Germinal center (tissue), 1 donor: ENCODE measurements around the gene GFPT1.
A peak's percentile ranks its signal among the peaks of the same experiment; 100 is the strongest.

Source experiments
- DNase-seq: peaks from one replicate; pipeline ENCODE4 v3.0.0; 2012; ENCODE audit warnings: mixed read lengths, low spot score

The GFPT1 gene

DNA sequence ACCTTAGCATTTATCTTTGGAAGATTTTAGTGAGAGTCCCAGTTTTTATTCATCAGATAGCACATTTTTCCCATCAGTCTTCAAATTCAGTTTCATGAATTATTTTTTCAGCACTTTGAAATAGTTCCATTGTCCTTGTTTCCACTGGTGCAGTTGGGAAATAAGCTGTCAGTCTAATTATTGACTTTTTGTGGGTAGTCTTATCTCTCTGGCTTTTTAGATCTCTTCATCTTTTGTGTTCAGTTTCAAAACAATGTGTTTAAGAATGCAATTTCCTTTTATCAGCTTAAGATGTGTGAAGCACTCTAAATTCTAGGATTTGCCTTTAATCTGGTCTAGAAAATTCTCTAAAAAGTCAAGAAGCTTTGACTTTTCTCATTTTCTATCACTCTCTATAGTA lies 70.5 kb downstream of the GFPT1 start:
- DNase-seq = no peak

DNA sequence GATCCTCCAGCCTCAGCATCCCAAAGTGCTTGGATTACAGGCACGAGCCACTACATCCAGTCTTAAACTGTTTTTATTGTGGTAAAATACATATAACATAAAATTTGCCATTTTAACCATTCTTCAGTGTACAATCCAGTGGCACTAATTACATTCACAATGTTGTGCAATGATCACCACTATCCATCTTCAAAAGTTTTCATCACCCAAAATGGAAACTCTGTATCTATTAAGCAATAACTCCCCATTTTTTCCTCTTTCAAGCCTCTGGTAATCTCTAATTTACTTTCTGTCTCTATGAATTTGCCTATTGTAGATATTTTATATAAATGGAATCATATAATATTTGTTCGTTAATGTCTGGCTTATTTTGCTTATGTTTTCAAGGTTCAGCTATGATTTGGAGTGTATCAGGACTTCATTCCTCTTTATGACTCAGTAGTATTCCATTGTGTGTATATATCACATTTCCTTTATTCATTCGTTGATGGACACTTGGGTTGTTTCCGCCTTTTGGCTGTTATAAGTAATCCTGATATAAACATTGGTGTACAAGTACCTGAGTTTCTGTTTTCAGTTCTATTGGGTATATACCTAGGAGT lies 71.8 kb downstream of the GFPT1 start:
- no peak for DNase-seq

DNA sequence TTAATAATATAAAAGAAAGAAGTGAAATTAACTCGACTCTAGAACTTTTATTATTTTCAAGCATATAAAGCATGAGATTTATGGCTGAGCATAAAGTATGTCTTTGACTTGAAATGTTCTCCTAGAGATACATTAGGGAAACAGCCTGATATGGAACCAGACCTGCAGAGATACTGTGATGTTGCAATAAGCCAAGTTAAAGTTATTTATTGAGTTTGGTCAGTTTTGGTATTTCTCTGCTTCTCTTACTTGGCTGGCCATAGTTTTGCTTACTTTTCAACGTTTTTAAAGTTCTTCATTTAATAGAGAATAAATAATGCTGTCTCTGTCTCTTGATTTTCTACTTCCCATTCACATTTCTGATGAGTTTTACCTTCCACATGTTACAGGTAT lies 76.0 kb downstream of the GFPT1 start:
- no peak for DNase-seq

DNA sequence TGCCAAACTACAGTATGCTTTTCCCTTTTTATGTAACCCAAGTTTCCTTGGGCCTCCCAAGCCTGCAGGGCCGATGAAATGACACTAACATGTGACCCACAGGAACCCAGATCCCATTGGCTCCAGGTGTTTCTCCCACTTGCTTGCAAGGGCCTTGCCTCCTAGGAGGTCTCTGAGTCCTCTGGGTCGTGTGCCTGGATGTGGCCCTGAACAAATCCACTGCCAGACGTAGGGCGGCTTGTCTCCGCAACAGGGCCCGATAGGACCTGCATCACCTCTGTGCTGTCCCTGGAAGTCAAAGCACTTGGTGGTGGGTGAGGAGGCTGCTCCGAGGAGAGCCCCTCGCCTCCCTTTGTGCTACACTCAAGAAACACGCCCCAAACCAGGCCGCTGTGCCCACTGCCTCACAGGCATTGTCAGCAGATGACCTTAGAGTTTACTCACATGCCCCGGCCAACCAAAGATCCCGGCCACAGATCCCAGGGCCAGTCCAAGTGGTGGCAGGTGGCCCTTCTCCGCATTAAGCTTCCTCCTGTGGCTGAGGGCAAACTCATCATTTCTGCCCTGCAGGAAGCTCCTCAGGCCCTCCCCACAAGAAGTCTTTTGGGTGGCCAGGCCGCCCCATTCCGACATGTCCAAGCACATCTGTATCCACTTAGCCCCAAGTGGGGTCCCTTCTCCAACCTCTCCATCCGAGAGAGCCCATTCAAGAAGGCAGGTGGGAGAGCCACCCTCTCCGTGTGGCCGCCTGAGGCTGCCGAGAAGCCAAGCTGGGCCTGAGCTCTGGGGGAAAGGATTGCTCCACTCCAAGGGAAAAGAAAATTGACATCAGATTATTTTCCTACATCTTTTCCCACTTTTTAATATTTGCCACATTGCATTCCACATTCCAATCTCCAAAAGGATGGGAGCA lies 76.7 kb downstream of the GFPT1 start:
- DNase-seq = no peak

DNA sequence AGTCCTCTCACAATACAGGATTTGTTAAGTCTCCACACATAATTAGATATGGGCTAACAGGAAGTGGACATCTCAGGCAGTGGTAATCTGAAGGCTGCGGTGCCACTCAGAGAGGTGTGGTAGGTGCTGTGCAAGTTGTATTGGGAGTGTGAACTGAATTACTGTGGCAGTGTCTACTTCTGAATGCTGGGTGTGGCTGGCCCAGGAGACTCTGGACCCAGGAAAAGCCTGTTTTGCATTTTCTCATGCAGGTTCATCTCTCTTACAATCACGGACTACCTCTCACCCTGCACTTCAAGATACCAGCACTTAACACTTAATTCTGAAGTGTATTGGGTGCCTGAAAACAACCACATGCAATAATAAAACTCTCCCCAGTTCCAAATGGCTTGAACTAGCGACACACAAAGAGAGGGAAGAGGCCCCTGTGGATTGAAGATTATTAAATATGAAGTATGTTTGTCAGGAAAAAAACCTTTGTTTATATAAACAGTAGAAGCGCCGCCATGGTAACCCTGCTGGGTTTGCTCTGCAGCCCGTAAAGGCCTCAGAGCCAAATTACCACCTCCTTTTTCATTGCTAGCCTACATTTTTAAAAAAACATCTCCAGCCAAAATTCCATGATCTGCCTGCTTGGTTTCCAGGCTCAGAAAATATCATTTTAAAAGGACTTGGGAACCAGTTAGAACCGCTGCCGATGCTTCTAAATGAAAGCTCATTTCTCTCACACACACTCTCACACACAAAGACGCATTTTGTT lies 77.5 kb downstream of the GFPT1 start:
- no peak for DNase-seq

DNA sequence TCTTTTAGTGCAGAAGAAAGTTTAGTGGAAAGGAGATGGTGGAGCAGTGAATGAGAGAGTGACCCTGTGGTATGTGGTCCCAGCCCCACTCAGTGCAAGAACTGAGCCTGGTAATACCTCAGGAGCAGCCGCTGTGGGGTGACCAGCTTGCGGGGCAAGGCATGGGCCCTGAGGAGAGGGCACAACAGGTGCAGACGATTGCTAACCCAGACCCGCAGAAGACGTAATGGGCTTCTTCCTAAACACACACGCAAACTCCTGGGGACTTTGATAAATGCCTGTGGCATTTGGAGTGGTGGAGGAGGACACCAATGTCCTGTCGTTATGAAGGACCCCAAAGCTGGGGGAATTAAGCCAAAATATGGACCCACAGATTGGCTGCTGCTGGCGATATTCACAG lies 78.7 kb downstream of the GFPT1 start:
- no peak for DNase-seq

DNA sequence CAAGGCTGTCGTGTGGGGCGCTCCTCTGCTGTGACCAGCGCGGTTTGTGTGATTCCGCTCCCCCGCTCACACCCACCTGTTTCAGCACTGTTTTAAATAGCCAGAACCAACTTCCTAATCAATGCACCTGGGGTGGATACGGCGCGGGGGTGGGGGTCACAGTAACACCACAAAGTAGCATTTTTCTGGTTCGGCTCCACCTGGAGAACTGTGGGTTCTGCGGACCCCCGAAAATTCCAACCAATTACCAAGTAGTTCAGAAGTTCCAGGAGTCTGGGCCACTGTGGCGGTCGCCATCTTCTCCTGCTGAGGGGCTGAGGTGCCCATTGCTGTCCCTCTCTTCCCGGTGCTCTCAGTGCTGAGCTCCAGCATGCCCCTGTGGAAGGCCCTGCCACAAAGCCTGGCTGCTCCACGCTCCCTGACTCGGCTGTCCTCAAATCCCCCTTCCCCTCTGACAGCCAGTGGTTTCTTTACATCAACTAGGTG lies 79.4 kb downstream of the GFPT1 start:
- DNase-seq = no peak

DNA sequence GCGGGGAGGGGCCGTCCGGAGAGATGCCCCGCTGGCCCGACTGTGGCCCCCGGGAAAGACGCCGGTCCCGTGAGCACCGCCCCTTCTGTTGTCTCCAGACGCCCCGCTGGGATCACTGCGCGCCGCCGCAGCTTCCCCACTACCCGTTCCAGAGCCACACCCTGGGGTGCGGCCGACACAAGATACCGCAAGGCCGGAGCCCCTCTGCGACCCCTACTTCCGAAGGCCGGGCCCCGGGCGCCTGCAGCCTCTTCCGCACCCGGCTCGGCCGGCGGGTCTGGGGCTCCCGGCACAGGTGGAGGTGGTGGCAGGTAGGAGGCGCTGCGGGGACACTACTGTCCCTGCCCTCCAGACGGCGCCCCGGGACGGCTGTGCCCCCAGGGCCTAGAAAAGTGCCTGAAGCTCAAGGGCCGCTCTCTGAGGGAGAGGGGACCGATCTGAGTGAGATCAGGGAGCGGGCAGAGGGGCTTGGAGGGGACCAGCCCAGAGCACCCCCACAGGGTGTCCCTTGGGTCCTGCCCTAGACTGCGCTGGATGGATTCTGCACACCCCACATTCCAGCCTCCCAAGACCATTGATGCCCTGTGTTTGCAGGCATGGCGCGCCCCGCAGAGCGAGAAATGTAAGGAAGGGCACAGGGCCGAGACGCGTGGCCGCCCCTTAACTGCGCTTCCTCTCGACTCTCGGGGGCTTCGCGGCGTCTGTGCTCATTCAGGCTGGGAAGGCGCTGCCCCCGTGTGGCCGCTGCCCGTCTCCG lies 80.0 kb downstream of the GFPT1 start:
- peak; percentile 86 for DNase-seq

DNA sequence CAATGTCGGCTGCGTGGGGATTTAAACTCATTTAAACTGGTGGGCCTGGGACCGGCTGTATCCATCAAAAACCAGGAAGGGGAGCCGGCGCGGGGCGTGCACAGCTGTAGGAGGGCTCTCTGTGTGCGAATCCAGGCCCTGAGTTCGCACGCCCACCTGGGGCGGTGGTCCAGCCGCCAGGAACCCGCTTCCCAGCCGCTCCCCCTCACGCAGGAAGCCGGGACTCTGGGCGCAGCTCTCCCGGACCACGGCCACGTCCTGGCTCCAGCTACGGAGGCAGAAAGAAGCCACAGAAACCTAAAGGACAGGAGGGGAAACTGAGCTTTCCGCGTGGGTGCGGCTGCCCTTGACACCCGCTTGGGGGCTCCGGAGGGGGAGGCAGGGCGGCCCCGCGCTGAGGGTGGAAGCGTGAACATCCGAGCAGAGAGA lies 80.6 kb downstream of the GFPT1 start:
- no peak for DNase-seq

DNA sequence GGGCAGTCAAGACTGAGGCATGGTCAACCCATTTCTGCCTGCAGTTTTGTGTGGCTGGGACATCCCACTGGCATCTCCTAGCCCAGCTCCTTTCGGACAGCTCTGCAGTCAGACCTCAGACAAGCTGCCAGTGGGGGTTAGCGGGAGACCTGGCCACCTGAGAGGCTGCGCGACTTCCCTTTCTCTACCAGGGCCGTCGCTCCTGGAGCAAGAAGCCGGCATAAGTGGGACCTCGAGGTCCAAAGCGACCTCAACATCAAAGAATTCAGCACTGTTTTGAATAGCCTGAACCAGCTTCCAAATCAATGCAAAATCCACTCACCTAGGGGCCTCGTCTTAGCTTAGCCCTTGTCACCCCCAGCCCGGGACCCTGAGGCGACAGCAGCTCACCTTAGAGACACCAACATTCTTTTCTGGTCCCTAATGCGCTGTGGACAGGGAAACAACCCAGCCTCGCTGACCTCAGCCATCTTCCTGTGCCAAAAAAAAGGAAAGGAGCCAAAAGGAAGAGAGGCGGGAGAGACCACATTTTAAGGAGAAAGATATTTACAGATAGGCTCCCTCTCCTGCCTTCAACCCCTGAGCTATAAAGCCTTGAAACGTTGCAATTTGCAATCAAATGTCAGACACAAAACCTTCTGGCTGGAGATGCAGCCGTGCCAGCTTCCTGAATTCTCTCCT lies 81.2 kb downstream of the GFPT1 start:
- DNase-seq = no peak

DNA sequence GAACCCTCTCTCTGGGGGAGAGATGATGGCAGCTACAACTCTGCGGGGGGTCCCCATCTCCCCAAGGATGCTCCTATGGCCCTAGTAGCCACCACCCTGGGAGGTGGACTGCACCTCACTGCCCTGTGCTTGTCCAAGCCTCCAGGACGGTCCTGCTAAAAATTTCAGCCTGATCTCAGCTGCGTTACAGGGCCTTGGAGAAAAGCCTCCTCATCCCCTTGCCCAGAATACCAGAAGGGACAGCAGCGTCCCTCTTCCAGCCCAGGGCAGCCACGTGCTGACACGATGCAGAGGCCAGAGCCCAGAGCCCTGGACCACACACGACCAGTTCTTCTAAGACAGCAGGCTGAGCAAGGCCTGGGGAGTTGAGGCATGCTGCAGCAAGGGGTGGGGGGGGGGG lies 81.9 kb downstream of the GFPT1 start:
- no peak for DNase-seq

DNA sequence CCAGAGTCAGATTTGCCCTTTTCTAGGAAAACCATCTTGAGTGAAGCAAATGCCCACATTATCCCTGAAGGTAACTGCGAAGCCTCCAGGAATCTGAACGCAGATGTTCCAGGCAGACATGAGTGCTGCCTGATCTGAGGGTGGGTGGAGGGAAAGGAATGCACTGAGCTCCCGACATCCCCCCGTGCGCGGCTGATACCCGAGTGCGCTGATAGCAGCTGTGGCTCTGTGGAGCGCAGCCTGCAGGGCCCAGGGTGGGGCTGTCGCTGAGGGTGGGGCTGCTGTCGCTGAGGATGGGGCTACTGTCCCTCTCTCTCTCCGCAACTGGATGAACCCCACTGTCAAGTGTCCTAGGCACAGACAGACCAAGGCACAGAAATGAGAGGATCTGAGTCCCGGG lies 82.4 kb downstream of the GFPT1 start:
- no peak for DNase-seq

DNA sequence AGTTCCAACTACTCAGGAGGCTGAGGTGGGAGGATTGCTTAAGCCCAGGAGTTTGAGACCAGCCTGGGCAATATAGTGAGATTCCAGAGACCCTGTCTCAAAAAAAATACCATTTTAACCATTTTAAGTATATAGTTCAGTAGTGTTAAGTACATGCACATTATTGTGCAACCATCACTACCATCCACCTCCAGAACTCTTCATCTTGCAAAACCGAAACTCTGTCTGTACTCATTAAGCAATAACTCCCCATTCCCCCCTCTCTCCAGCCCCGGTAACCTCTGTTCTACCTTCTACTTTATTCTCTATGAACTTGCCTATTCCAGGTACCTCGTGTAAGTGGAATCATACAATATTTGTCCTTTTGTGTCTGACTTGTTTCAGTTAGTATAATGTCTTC lies 86.4 kb downstream of the GFPT1 start:
- DNase-seq = no peak

DNA sequence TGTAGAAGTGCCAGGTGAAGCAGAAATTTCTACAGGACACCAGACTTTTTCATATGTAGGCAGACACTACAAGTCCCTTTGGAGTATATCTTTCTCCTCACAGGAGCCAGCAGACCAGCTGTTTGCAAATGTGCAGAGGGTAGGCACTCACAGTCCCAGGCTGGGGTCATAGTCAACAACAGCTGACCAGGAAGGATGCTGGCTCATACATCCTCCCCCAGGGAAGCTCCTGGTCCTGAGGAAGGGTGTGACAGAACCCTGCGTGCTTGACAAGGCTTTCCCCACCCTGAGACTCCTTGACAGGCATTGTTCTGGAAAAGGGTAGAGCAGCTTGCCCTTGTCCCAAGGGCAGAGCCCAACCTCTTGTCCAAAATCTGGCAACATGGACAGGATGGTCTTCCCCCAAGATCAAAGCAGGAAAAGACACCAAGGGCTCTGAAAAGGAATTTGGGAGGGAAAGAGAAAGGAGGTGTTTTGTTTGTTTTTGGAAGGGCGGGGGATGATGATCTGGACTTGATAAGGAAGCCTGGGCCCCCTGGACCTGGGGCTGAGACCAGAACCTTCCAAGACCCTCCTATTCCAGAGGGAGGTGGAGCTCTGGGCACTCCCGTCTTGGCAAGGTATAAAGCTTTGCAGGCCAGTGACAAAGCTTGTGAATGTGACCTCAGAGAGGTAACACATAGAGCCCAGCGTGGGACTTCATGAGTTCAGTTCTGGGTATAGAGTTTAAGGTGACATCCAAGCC lies 87.1 kb downstream of the GFPT1 start:
- no peak for DNase-seq

DNA sequence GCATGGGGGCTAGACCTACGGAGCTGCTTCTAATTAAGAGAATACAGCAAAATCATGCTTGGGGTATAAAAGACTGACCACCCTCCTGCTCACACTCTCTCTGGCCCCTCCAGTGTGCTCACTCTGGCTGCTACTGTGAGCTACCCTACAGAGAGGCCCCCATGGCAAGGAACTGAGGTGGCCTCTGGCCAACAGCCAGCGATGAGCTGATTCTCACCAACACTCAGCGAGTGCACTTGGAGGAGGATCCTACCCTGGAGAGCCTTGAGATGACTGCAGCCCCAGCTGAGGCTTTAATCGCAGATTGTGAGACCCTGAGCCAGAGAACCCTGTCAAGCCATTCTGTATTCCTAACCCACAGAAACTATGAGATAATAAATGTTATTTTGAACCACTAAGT lies 88.2 kb downstream of the GFPT1 start:
- no peak for DNase-seq

DNA sequence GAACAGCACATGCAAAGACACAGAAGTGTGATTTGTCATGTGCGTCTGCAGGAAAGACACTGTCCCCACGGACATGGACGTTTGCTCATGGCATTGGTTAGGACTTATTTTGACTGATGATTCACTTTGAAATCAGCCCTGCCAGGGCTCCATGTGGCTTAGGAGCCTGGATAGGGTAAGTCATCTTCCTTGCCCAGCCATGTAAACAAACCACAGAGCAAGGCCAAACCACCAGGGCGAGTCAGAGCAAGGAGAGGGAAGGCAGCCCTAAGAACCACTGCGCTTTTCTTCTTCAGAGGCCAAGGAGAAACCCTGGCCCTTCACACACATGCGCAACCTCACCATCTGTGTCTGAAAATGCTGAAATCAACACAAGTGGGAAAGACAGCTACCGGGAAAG lies 88.8 kb downstream of the GFPT1 start:
- DNase-seq = no peak

DNA sequence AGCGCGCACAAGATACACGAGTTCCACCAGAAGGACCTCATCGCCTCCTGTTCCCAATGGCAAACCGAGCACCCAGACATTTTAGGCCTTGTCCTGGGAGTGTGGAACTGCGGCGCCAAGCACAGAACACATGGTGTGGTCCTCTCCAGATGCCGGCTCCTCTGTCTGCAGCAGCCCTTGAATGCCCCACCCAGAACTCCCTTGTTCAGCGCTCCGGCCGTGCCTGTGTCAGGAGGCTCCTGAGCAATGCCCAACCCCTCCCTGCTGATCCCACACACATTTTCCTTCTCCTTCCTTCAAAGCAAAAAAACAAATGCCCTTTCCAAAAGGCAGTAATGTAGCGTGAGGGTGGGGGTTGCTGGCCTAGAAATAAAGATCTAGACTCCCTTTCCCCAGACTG lies 89.8 kb downstream of the GFPT1 start:
- DNase-seq = no peak

DNA sequence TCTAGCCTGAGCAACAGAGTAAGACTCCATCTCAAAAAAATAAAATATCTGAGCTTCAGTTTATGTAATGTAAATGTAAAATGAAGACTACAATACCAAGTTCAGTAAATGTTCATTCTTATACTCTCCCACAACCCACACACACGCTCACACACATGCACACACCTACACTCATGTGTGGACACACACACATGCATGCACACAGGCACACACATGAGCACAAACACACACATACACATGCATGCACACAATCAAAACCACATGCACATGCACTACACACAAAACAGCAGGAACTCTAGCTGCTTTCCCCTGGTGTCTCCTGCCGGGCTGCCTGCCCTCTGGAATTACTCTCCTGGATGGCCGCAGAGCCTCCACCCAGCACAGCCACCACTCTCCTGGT lies 90.6 kb downstream of the GFPT1 start:
- no peak for DNase-seq

DNA sequence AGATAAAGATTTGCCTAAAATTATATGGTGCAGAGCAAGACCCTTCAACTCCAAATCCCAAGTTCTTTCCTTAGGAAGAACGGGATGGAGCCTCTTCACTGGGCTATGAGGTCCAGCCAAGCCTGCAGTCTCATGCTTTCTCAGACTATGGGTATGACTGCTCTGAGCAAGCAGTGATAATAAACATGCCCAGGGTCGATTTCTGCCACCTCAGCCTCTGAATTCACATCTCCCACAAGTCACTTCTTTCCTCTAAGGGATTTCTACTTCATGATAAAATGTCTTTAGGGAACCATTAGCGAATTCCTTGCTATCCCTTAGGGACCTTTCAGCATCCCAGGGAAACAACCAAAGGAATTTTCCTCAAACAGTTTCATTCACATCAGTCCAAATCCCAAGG lies 94.8 kb downstream of the GFPT1 start:
- DNase-seq = no peak

DNA sequence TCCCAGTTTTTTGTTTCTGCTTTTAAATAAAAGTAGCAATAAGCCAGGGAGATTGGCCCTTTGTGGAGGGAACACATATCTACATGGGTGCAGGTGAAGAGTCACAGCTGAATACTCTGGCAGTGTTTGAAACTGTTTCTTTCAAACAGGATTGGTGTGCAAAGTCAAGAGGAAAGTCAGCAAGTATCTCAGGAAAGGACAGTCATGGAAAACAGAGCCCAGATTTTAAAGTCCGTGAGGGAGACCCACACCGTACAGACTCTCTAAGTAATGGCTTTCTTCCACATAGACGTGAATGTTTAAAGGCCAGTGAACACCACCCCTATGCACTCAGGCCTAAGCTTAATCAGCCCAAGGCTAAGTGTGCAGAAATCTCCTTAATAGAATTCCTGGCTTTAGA lies 95.3 kb downstream of the GFPT1 start:
- no peak for DNase-seq
